ENCODE measurements around the gene KCNAB2.

Gene KCNAB2

GRCh38 chr1:6113116-6113515 lies 67.4 kb downstream of the KCNAB2 start:
- no peak for DNase-seq

DNA sequence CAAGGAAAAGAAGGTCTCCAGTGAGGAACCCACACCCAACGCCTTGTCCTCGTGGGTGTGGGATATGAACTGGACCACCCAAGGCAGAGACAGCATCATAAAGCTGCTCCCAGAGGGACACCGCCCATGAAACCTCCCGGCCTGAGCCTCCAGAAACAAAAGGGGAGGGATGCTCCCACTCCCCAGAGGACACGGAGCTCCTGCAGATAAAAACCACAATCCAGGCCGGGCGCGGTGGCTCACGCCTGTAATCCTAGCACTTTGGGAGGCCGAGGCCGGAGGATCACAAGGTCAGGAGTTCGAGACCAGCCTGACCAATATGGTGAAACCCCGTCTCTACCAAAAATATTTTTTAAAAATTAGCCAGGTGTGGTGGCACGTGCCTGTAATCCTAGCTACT lies 68.1 kb downstream of the KCNAB2 start:
- no peak for DNase-seq

- no peak for DNase-seq
Measured at GRCh38 chr1:6116137-6116536, 70.4 kb downstream of the KCNAB2 start.

DNA sequence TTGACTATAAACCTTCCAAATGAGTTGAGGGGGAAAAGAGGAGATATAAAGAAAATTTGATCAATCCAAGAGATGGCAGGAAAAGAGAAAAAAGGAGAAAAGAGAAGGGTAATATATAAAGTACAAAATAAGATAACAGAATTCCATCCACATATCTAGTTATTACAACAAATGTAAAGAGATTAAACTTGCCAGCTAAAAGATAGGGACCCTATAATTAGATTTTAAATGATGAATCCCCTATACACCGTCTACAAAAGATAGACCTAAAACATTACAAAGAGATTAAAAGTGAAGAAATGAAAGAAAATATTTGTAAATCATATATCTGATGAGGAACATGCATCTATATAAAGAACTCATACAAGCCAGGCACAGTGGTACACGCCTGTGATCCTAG lies 71.4 kb downstream of the KCNAB2 start:
- DNase-seq, result no peak

- no peak for DNase-seq
Measured at GRCh38 chr1:6117624-6118023, 71.9 kb downstream of the KCNAB2 start.

- no peak for DNase-seq
Measured at GRCh38 chr1:6118415-6118814, 72.7 kb downstream of the KCNAB2 start.

- no peak for DNase-seq
Measured at GRCh38 chr1:6121021-6121421, 75.3 kb downstream of the KCNAB2 start.

DNA sequence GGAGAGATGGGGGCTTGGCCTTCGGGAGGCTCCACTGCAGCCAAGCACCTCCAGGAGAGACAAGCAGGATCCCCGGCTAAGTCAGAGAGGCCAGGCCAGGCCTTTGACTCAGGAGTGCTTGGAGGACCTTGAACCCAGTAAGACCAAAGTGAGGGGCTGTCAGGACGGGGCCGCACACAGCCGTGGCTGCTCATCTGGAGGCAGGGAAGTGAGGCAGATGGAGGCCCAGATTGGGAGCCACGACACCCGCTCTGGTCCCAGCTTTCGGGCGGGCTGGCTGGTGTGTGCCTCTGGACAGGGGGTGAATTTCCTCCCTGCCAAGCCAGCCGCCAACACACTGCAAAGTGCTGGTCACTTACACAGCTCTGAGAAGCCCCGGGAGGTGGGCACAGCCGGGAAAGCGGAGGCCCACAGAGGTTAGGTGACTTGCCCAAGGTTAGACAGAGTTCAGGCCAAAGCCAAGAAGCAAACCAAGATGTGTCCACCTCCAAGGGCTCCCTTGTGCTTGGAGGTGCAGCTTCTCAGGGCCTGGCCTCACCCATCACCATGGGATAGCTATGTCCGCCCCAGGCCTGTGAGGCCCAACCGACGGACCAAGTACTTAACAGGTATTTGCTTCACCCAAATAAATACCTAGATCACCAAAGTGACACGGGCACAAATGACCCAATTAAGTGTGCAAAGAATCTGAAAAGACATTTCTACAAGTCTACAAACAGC lies 76.1 kb downstream of the KCNAB2 start:
- DNase-seq, result no peak

- DNase-seq, result no peak
Measured at GRCh38 chr1:6123083-6123482, 77.4 kb downstream of the KCNAB2 start.

DNA sequence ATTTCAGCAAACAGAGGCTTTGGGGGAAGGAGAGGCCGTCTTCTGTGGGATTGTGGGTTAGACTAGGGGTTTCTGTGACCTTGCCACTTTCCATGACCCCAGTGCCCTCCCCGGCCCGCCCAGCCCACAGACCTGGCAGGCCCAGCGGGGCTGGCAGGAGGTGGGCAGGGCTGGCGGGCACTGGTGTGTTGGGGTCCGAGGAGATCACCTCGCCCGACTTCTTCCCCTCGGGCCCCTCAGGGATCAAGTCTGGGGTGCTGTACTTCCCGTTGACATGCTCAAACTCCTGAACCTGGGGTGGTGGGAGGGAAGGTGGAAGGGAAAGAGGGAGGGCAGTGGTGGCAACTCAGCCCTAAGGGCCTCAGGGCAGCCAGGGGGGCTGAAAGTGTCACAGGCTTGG lies 78.1 kb downstream of the KCNAB2 start:
- no peak for DNase-seq

- no peak for DNase-seq
Measured at GRCh38 chr1:6124341-6124740, 78.7 kb downstream of the KCNAB2 start.

GRCh38 chr1:6124746-6125365 lies 79.2 kb downstream of the KCNAB2 start:
- no peak for DNase-seq

DNA sequence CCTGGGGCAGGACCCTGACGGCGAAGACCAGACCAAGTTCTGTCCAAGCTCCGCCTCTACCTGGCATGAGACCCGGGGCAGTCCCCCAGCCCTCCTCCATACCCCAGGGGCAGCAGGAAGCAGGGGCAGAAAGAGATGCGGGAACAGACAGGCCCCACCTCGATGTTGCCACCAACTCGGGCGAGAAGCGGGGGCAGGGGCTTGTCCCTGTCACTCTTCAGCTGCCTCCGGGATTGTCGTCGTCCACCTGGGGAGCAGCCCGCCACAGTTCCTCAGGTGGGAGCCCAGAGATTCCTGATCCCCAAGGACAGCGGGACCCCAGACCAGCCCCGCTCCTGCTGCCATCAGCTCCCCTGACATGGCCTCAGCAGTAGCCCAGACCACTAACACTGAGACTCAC lies 79.7 kb downstream of the KCNAB2 start:
- DNase-seq, result no peak

DNA sequence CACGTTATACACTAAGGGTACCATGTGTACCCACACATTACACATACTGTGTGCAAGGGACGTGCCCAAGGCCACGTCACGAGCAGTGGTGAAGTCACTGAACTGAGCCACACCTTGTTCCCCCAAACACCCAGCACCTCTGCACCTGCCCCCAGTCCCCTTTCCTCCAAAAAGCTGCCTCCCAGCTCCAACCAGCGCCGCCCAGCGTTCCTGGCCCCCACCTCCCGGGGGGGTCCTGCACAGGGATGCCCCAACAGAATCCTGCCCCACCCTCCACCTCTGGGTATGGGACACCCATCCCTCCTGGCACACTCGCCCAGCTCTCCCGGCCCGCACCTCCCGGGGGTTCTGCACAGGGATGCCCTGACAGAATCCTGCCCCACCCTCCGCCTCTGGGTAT lies 80.3 kb downstream of the KCNAB2 start:
- DNase-seq, result no peak

- DNase-seq, result no peak
Measured at GRCh38 chr1:6126521-6127067, 80.9 kb downstream of the KCNAB2 start.

DNA sequence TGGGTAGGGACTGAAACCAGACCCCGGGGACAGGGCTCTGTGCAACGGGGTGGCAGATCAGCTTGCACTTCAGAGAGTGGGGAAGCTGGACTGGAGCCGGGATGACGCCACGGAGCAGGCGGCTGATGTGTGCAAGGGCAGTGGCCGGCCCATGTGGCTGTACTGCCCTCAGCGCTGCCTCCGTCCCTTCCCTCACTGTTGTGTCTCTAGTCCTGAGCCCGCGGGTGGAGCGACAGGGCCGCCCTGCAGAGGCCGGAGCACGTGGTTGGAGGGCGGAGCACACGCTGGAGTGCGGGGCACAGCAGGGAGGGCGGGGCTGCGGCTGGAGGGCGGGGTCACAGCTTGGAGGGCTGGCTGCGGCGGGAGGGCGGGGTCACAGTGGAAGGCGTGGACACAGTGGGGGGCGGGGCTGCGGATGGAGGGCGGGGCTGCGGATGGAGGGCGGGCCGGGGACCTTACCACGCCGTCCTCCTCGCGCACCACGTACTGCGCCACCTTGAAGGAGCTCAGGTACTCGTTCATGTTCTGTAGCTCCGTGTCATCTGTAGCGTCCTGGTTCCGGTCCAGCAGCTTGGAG lies 82.0 kb downstream of the KCNAB2 start:
- DNase-seq, result no peak

- DNase-seq, result no peak
Measured at GRCh38 chr1:6128276-6129081, 82.8 kb downstream of the KCNAB2 start.

DNA sequence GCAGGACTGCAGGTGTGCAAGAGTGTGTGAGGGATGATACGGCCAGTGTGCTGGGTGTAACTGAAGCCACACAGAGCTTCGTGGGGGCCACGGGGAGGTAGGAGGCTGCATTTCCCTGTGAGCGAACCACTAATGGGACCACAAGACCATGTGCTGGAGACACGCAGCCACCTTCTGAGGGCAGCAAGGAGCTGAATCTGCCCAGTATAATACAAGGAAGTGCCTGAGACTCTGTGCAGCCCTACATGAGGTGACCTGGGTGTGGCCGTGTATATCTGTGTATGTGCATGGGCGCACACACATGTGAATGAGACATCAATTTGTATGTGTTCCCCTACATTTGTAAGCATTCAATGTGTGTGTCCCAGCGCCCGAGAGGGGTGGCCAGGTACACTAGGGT lies 83.6 kb downstream of the KCNAB2 start:
- no peak for DNase-seq

DNA sequence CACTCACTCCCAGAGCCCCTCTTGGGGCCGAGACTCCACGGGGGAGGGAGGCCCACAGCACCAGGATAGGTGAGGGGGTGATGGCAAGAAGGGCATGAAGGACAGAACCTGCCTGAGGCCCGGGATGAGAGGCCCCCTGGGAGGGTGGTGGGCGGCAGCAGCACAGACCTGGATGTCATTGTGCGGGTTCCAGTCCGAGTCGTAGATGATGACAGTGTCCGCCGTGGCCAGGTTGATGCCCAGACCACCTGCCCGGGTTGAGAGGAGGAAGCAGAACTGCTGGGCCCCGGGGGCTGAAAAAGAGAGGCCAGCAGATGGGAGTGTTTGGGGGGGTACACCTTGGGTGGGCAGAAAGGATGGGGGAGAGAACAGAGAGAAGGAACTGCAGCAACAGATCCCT lies 84.3 kb downstream of the KCNAB2 start:
- DNase-seq, result no peak

GRCh38 chr1:6130596-6130995 lies 84.9 kb downstream of the KCNAB2 start:
- no peak for DNase-seq

- no peak for DNase-seq
Measured at GRCh38 chr1:6131561-6131960, 85.9 kb downstream of the KCNAB2 start.

- no peak for DNase-seq
Measured at GRCh38 chr1:6133146-6133895, 87.6 kb downstream of the KCNAB2 start.

- no peak for DNase-seq
Measured at GRCh38 chr1:6134206-6134605, 88.5 kb downstream of the KCNAB2 start.

Measured in NK-92 treated with Interleukin-12 subunit alpha and Interleukin-12 subunit beta, amount 100 ng/mL, for 24 hours (cell line).